HG02610 (cell line): ENCODE measurements around the gene ZNRD2.
A peak's percentile ranks its signal among the peaks of the same experiment; 100 is the strongest.
"Not testable (repeated sequence)": the region's sequence is repeated elsewhere in the genome, so short reads cannot be mapped to it uniquely, and the experiment has no call there.

Experiments
- ATAC-seq: cut with Tn5 transposase; IDR thresholded peaks from one replicate; pipeline ENCODE4 v1.9.1; 2021; ENCODE audit warnings: mild to moderate bottlenecking, moderate library complexity; ENCODE audit not compliant: unreplicated experiment

The ZNRD2 gene, protein sequence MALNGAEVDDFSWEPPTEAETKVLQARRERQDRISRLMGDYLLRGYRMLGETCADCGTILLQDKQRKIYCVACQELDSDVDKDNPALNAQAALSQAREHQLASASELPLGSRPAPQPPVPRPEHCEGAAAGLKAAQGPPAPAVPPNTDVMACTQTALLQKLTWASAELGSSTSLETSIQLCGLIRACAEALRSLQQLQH

GRCh38 chr11:65569973-65570918, at the start of gene ZNRD2:
TSS of gene ZNRD2 (plus strand) at chr11:65570477. CDS start at chr11:65570492, 15 bp downstream.
- peak; percentile 56 for ATAC-seq

DNA sequence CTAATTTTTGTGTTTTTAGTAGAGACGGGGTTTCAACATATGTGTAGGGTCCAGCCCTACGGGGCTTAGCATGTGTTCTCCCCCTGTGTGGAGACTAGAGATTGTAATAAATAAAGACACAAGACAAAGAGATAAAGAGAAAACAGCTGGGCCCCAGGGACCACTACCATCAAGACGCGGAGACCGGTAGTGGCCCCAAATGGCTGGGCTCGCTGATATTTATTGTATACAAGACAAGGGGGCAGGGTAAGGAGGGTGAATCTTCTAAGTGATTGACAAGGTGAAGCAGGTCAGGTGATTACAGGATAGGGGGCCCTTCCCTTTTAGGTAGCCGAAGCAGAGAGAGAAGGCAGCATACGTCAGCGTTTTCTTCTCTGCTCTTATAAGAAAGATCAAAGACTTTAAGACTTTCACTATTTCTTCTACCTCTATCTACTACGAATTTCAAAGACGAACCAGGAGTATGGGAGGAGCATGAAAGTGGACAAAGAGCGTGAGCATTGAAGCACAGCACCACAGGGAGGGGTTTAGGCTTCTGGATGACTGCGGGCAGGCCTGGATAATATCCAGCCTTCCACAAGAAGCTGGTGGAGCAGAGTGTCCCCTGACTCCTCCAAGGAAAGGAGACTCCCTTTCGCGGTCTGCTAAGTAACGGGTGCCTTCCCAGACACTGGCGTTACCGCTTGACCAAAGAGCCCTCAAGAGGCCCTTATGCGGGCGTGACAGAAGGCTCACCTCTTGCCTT, 48.3 kb upstream of the ZNRD2 start:
- not testable (repeated sequence) for ATAC-seq

DNA sequence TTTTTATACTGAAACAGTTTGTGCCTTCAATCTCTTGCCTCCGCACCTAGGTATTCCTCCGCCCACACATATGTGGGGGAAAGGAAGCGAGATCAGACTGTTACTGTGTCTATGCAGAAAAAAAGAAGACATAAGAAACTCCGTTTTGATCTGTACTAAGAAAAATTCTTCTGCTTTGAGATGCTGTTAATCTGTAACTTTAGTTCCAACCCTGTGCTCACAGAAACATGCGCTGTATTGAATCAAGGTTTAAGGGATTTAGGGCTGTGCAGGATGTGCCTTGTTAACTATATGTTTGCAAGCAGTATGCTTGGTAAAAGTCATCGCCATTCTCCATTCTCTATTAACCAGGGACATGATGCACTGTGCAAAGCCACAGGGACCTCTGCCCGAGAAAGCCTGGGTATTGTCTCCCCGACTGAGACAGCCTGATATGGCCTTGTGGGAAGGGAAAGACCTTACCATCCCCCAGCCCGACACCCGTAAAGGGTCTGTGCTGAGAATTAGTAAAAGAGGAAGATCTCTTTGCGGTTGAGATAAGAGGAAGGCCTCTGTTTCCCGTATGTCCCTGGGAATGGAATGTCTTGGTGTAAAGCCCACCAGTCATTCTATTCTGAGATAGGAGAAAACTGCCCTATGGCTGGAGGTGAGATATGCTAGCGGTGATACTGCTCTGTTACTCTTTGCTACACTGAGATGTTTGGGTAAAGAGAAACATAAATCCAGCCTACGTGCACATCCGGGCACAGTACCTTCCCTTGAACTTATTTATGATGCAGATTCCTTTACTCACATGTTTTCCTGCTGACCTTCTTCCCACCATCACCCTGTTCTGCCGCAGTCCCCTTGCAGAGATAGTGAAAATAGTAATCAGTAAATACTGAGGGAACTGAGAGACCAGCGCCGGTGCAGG, 47.3 kb upstream of the ZNRD2 start:
- not testable (repeated sequence) for ATAC-seq

GRCh38 chr11:65523631-65523968, 46.7 kb upstream of the ZNRD2 start:
- ATAC-seq = not testable (repeated sequence)

GRCh38 chr11:65524014-65524740, 46.1 kb upstream of the ZNRD2 start:
- no peak for ATAC-seq

GRCh38 chr11:65524741-65525545, 45.3 kb upstream of the ZNRD2 start, which contains the start of gene SCYL1:
TSS of gene SCYL1 (plus strand) at chr11:65525083. CDS start at chr11:65525154, 71 bp downstream.
- peak; percentile 60 for ATAC-seq

- no peak for ATAC-seq
These were observed 44.5 kb upstream of the ZNRD2 start for GRCh38 chr11:65525546-65526480.

DNA sequence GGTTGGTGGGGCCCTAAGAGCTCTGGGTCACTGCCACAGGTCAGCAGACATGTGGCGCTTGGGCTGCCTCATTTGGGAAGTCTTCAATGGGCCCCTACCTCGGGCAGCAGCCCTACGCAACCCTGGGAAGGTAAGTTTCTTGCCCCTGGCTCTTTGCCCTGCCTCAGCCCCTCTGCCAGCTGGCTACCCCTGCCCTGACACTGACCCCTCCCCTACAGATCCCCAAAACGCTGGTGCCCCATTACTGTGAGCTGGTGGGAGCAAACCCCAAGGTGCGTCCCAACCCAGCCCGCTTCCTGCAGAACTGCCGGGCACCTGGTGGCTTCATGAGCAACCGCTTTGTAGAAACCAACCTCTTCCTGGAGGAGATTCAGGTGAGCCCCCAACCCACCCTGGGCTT, 43.5 kb upstream of the ZNRD2 start:
- ATAC-seq = no peak

- ATAC-seq = no peak
These were observed 41.4 kb upstream of the ZNRD2 start for GRCh38 chr11:65528819-65529350.

- no peak for ATAC-seq
These were observed 40.7 kb upstream of the ZNRD2 start for GRCh38 chr11:65529475-65530156.

GRCh38 chr11:65530157-65530496, 40.1 kb upstream of the ZNRD2 start:
- ATAC-seq = no peak

DNA sequence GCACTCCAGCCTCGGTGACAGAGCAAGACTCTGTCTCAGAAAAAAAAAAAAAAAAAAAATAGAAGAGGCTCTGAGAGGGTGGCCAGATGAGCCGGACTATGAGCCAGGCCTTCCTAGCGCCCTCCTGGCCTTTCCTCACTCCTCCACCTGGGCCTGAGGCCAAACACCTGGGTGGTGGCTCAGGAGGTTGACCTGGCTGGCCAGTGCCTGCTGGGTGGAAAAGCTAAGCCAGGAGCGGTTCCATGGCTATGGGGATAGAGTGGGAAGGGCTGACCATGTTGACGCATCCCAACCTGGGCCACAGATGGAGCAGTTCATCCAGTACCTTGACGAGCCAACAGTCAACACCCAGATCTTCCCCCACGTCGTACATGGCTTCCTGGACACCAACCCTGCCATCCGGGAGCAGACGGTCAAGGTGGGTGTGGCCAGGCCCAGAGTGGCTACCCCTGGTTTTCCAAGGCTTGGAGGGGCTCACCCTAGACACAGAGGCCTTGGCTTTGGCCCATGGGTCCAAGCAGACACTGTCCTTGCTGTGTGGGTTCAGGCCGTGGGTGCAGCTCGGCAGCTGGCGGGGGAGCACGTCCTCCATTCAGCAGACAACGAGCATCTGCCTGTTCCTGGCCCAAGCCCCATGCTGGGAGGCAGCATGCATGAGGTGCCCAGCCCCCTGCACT, 37.8 kb upstream of the ZNRD2 start:
- no peak for ATAC-seq

DNA sequence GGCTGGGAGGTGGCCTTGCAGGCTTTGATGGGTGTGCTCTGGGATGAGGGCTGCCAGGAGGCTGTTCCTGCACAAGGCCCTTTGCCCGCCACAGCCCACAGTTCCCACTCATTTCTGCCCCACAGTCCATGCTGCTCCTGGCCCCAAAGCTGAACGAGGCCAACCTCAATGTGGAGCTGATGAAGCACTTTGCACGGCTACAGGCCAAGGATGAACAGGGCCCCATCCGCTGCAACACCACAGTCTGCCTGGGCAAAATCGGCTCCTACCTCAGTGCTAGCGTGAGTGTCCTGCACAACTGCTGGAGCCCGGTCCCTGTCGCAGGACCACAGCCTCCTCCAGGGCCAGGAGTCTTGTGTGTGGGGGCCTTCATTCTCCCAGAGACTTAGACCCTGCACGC, 35.2 kb upstream of the ZNRD2 start:
- no peak for ATAC-seq

DNA sequence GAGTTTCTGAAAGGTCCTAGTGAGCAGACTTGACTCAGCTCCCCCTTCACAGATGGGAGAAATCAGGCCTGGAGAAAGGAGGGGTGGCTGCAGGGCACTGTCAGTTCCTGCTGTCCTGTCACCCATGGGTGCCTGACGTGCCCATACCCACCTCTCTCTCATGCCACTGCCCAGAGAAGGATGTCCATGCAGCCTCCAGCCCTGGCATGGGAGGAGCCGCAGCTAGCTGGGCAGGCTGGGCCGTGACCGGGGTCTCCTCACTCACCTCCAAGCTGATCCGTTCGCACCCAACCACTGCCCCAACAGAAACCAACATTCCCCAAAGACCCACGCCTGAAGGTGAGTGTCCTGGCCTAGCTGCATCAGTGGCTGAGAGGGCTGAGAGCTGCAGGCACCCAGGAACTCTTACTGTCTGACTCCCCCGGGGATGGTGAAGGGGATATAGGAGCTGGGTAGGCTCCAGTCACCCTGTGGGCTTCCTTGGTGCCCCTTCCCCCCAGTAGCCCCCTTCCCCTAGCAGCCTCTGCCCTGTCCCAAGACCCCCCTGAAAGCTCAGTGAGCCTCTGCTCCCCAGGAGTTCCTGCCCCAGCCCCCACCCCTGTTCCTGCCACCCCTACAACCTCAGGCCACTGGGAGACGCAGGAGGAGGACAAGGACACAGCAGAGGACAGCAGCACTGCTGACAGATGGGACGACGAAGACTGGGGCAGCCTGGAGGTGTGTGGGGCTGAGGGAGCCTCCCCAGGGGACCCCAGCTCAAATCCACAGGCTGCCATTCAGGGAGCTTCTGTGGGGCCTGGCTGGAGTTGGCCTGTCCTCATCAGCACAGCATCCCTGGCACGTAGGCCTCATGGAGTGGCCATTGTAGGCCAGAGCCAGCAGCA, 33.6 kb upstream of the ZNRD2 start:
- no peak for ATAC-seq

DNA sequence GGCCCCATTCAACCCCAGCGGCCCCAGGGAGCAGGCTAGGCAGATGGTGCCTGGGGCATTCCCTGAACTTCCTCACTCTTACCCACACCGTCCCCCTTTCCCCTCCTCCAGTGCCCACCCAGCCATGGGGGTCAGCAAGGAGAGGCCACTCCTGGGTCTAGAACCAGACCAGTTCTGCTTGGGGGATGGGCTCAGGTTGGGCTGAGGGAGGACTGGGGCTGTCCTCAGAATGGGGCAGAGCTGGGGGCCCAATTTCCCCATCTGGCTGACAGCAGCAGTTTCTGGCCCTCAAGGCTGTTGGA, 33.0 kb upstream of the ZNRD2 start:
- no peak for ATAC-seq
